Prostate gland (tissue), 2 donors: Measurements from ENCODE around the gene MYEOV.

Experiments
- CTCF ChIP-seq, 4 experiments: fragments of 200-600 bp in 2 of 4; fragments of 450-650 bp in 2 of 4; sonication (generic) in 2 of 4; IDR thresholded peaks; 1 replicate in 3 of 4; 2 replicates in 1 of 4; pipeline ENCODE4 v1.5.1; 2016 to 2019; ENCODE audit warnings: antibody characterized with exemption in 4 of 4, mild to moderate bottlenecking in 2 of 4, moderate library complexity in 2 of 4
- POLR2A ChIP-seq: fragments of 450-650 bp; IDR thresholded peaks from one replicate; pipeline ENCODE4 v1.6.1; 2016; ENCODE audit warnings: antibody characterized with exemption, mild to moderate bottlenecking
- POLR2AphosphoS5 ChIP-seq: sonication (generic); formaldehyde crosslinking; IDR thresholded peaks from one replicate; pipeline ENCODE4 v1.6.1; 2017; ENCODE audit warnings: antibody characterized with exemption

GRCh38 chr11:69253028-69253427 is 40.9 kb upstream of the MYEOV start:
- TF ChIP-seq CTCF (IDR thresholded peaks at IDR 0.05): no peak
- TF ChIP-seq POLR2A: no peak
- no peak for TF ChIP-seq POLR2AphosphoS5
